A673 (cell line): Measurements from ENCODE around the gene MAP3K5.

Experiments used
- EZH2 ChIP-seq: fragments of 200-600 bp; sonication (generic); IDR thresholded peaks from 2 replicates; pipeline ENCODE4 v1.6.1; 2017; ENCODE audit warnings: borderline replicate concordance, low read depth, mild to moderate bottlenecking, mixed read lengths, antibody characterized with exemption, low read length; ENCODE audit not compliant: poor library complexity, severe bottlenecking
- TF ChIP-seq, protein P1 (sequence below): fragments of 300-800, 200-600 bp; sonication (generic); conservative IDR thresholded peaks from 2 replicates; pipeline ENCODE4 v1.5.1; 2017; ENCODE audit warnings: low read depth, mild to moderate bottlenecking, antibody characterized with exemption, low read length, moderate library complexity, mixed read lengths

DNA sequence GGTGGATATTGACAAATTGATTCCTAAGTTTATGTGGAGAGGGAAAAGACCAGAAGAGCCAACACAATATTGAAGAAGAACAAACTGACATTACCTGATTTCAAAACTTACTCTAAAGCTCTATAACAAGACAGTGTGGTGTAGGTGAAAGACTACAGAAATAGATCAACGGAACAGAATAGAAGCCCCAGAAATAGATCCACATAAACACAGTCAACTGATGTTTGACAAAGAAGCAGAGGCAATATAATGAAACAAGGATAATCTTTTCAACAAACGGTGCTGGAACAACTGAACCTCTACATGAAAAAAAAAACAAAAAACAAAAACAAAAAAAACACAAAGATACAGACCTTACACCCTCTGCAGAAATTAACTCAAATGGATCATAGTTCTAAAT is 50.2 kb downstream of the MAP3K5 start:
- TF ChIP-seq, protein P1, sequence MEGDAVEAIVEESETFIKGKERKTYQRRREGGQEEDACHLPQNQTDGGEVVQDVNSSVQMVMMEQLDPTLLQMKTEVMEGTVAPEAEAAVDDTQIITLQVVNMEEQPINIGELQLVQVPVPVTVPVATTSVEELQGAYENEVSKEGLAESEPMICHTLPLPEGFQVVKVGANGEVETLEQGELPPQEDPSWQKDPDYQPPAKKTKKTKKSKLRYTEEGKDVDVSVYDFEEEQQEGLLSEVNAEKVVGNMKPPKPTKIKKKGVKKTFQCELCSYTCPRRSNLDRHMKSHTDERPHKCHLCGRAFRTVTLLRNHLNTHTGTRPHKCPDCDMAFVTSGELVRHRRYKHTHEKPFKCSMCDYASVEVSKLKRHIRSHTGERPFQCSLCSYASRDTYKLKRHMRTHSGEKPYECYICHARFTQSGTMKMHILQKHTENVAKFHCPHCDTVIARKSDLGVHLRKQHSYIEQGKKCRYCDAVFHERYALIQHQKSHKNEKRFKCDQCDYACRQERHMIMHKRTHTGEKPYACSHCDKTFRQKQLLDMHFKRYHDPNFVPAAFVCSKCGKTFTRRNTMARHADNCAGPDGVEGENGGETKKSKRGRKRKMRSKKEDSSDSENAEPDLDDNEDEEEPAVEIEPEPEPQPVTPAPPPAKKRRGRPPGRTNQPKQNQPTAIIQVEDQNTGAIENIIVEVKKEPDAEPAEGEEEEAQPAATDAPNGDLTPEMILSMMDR = no peak
- TF ChIP-seq EZH2 = no peak
